K562 (cell line): ENCODE data around the gene NRGN. TPM values are rescaled to one million over a fixed set of nuclear protein-coding genes. Genes with fewer than 3 reads are reported as not detected.

Experiments used
- ATAC-seq: fragments of 200-7000 bp; cut with Tn5 transposase; 3 replicates; pipeline ENCODE4 v1.9.1; 2020; ENCODE audit warnings: moderate library complexity
- BruUV-seq: library from RNA; stranded (reverse); fragments of 400-500 nt; replicated peaks from 2 replicates; lab custom pipeline; 2021; lab: Mats Ljungman, UMichigan
- CTCF ChIA-PET: fragments of 300-600 bp; formaldehyde crosslinking; extraction: SDS; loops from one replicate; lab custom pipeline; 2021; ENCODE audit warnings: low intra/inter-chr PET ratio; lab: Yijun Ruan, JAX
- POLR2A ChIA-PET: fragments of 300-600, 350-650 bp; sonication (Branson Sonifier 250); formaldehyde crosslinking; extraction: SDS; loops from one replicate; lab custom pipeline; 2021; ENCODE audit warnings: antibody characterized with exemption, inconsistent platforms; lab: Yijun Ruan, JAX
- DNase-seq, 4 experiments: peaks; one replicate each; pipeline versions ENCODE4 v3.0.0 to v3.0.0-alpha.2; 2011 to 2018; ENCODE audit warnings: low spot score in 3 of 4, mixed read lengths in 3 of 4; ENCODE audit errors: extremely low read depth in 1 of 4
- FAIRE-seq: peaks from 2 replicates; lab custom pipeline; 2011; peaks lifted over from hg19 to GRCh38; lab: Jason Lieb, UNC
- H2AFZ ChIP-seq: 2 replicates; pipeline ENCODE4 v1.6.0; 2011; ENCODE audit warnings: low read depth, low read length, control low read depth, inconsistent platforms
- H3K27ac ChIP-seq: fragments of 200-600 bp; 3 replicates; pipeline ENCODE4 v1.8.0; 2011; ENCODE audit warnings: low read depth, mild to moderate bottlenecking, control low read depth, inconsistent platforms, low read length, moderate library complexity, mixed read lengths; ENCODE audit errors: extremely low read depth
- H3K27me3 ChIP-seq, 2 experiments: fragments of 300-600 bp in 1 of 2; 2 replicates in 1 of 2; 3 replicates in 1 of 2; pipeline versions ENCODE4 v1.6.0 to v1.8.0; 2011; ENCODE audit warnings: inconsistent platforms in 2 of 2, low read length in 2 of 2, mild to moderate bottlenecking in 1 of 2, mixed read lengths in 1 of 2, moderate library complexity in 1 of 2; ENCODE audit not compliant: control insufficient read depth in 2 of 2, insufficient read depth in 2 of 2
- H3K36me3 ChIP-seq: fragments of 300-600 bp; 3 replicates; pipeline ENCODE4 v1.8.0; 2011; ENCODE audit warnings: mild to moderate bottlenecking, low read length, inconsistent platforms; ENCODE audit not compliant: control insufficient read depth, insufficient read depth
- H3K4me1 ChIP-seq, 2 experiments: fragments of 200-600 bp in 1 of 2; replicated peaks in 1 of 2; 2 replicates in 1 of 2; 3 replicates in 1 of 2; pipeline versions ENCODE4 v1.5.1 to v1.8.0; 2011; ENCODE audit warnings: inconsistent platforms in 2 of 2, low read length in 2 of 2, mild to moderate bottlenecking in 1 of 2, mixed read lengths in 1 of 2, moderate library complexity in 1 of 2; ENCODE audit not compliant: control insufficient read depth in 2 of 2, insufficient read depth in 2 of 2
- H3K4me2 ChIP-seq: 2 replicates; pipeline ENCODE4 v1.6.1; 2011; ENCODE audit warnings: low read length, control low read depth, inconsistent platforms, mixed read lengths; ENCODE audit not compliant: insufficient read depth
- H3K4me3 ChIP-seq: fragments of 200-600 bp; sonication (generic), shearing (Covaris generic); 2 replicates; pipeline ENCODE4 v1.5.1; 2016; ENCODE audit warnings: control low read depth, inconsistent platforms
- H3K79me2 ChIP-seq: fragments of 200-600 bp; 3 replicates; pipeline ENCODE4 v1.8.0; 2011; ENCODE audit warnings: low read length, inconsistent platforms; ENCODE audit not compliant: control insufficient read depth, insufficient read depth
- H3K9ac ChIP-seq, 2 experiments: 2 replicates each; pipeline versions ENCODE4 v1.6.0 to v1.6.1; 2011; ENCODE audit warnings: low read depth in 2 of 2, low read length in 2 of 2, control low read depth in 1 of 2, inconsistent platforms in 1 of 2, mild to moderate bottlenecking in 1 of 2, mixed read lengths in 1 of 2; ENCODE audit not compliant: insufficient read depth in 1 of 2
- H3K9me1 ChIP-seq: one replicate; pipeline ENCODE4 v1.6.0; 2011; ENCODE audit warnings: inconsistent platforms, mild to moderate bottlenecking, low read length, moderate library complexity; ENCODE audit not compliant: control insufficient read depth, insufficient read depth
- H3K9me3 ChIP-seq: replicated peaks from 2 replicates; pipeline ENCODE4 v1.5.1; 2011; ENCODE audit warnings: low read depth, low read length, inconsistent platforms; ENCODE audit not compliant: control insufficient read depth, insufficient read depth
- H4K20me1 ChIP-seq: replicated peaks from 2 replicates; pipeline ENCODE4 v1.6.1; 2011; ENCODE audit warnings: low read length, inconsistent platforms, mixed read lengths; ENCODE audit not compliant: control insufficient read depth, insufficient read depth
- ATF2 ChIP-seq: sonication (generic); formaldehyde crosslinking; IDR thresholded peaks from 2 replicates; pipeline ENCODE4 v1.8.1; 2022; ENCODE audit warnings: missing genetic modification reagents
- BCL6 ChIP-seq: fragments of 250-450 bp; sonication (Bioruptor Pico); IDR thresholded peaks from 2 replicates; pipeline ENCODE4 v1.4.0; 2020
- CEBPB ChIP-seq: fragments of 450-650 bp; IDR thresholded peaks from 2 replicates; pipeline ENCODE4 v1.6.1; 2016; ENCODE audit warnings: missing genetic modification characterization, missing compliant biosample characterization
- DMBX1 ChIP-seq: fragments of 250-450 bp; sonication (Bioruptor Pico); IDR thresholded peaks from 2 replicates; pipeline ENCODE4 v1.8.0; 2022; ENCODE audit warnings: inconsistent platforms, mild to moderate bottlenecking, moderate library complexity, borderline replicate concordance
- EHMT2 ChIP-seq: fragments of 450-650 bp; IDR thresholded peaks from 2 replicates; pipeline ENCODE4 v1.6.1; 2018; ENCODE audit warnings: antibody characterized with exemption
- ELF2 ChIP-seq: fragments of 250-450 bp; sonication (Bioruptor Pico); IDR thresholded peaks from 2 replicates; pipeline ENCODE4 v1.5.0; 2021; ENCODE audit warnings: mild to moderate bottlenecking
- IRF1 ChIP-seq: sonication (generic); formaldehyde crosslinking; IDR thresholded peaks from 2 replicates; pipeline ENCODE4 v1.8.0; 2022; ENCODE audit warnings: missing genetic modification reagents, mild to moderate bottlenecking, borderline replicate concordance
- NR0B1 ChIP-seq: fragments of 450-650 bp; IDR thresholded peaks from one replicate; pipeline ENCODE4 v1.6.1; 2018; ENCODE audit warnings: mild to moderate bottlenecking, moderate library complexity; ENCODE audit not compliant: partially characterized antibody
- NRF1 ChIP-seq, 2 experiments: fragments of 450-650 bp; IDR thresholded peaks in 1 of 2; conservative IDR thresholded peaks in 1 of 2; 2 replicates each; pipeline ENCODE4 v1.6.1; 2014; ENCODE audit warnings: mild to moderate bottlenecking in 2 of 2
- PCBP1 ChIP-seq: fragments of 200-400 bp; formaldehyde crosslinking; IDR thresholded peaks from 2 replicates; pipeline ENCODE4 v1.6.1; 2018; ENCODE audit warnings: mild to moderate bottlenecking, low read depth, low read length; ENCODE audit not compliant: poor library complexity, severe bottlenecking
- PRDM10 ChIP-seq: fragments of 450-650 bp; IDR thresholded peaks from 2 replicates; pipeline ENCODE4 v1.6.1; 2018; ENCODE audit not compliant: partially characterized antibody
- TAL1 ChIP-seq: fragments of 450-650 bp; IDR thresholded peaks from 2 replicates; pipeline ENCODE4 v1.6.1; 2016; ENCODE audit warnings: mild to moderate bottlenecking
- TRIM25 ChIP-seq: fragments of 450-650 bp; IDR thresholded peaks from 2 replicates; pipeline ENCODE4 v1.7.0; 2016; ENCODE audit warnings: borderline replicate concordance
- ZEB2 ChIP-seq: fragments of 450-650 bp; IDR thresholded peaks from 2 replicates; pipeline ENCODE4 v1.6.1; 2016
- WGBS: fragments of 100-300 bp; shearing (Covaris generic); methylation state at CpG from one replicate; pipeline ENCODE4 v1.1.6; 2016; ENCODE audit warnings: low coverage, mixed read lengths; ENCODE audit not compliant: insufficient coverage; ENCODE audit errors: missing lambda C conversion rate; 5-methylcytosine and 5-hydroxymethylcytosine counted together
- in situ Hi-C: fragments of 300-500 bp; cut with MboI; formaldehyde crosslinking; loops from 4 replicates; pipeline ENCODE4 v1.15.0; 2018; ENCODE audit warnings: inconsistent platforms, mixed read lengths
- intact Hi-C: fragments of 100-400 bp; cut with micrococcal nuclease; formaldehyde crosslinking; loops from 2 replicates; pipeline ENCODE4 v1.14.2; 2022
- polyA plus RNA-seq, 8 experiments: library from polyadenylated mRNA; depleted of rRNA in 4 of 8; stranded (reverse) in 5 of 8; unstranded in 3 of 8; fragments of >200 nt; fragmentation: Nextera tagmentation in 2 of 8; fragmentation: Illumina TruSeq in 1 of 8; extraction: Ambion mirVana in 2 of 8; extraction: Trizol in 1 of 8; gene quantifications; 2 replicates each; pipeline versions ENCODE4 v1.2.1 to v1.2.3, GENCODE V29; 2011 to 2014; ENCODE audit warnings: inconsistent platforms in 1 of 8, missing spikeins in 1 of 8
- total RNA-seq, 7 experiments: library from RNA; depleted of rRNA in 6 of 7; stranded (reverse); fragments of >200 nt in 6 of 7; fragmentation: Illumina TruSeq in 2 of 7; extraction: Trizol in 2 of 7; gene quantifications; 2 replicates each; pipeline versions ENCODE4 v1.2.1 to v1.2.3, GENCODE V29; 2011 to 2021; ENCODE audit warnings: low replicate concordance in 1 of 7

Gene NRGN
- total and polyA plus RNA-seq, 9 of the 15 experiments (the other 6 are each of a cell fraction or from before 2014, with no cell fraction given), result 0.29 to 7.8 (median 3.5) TPM; not detected in 2

- no TSS peak for BruUV-seq
- in situ Hi-C loops, result no loop called here
- no peak overlapping the region for H3K9ac ChIP-seq
- no peaks in the 10 kb centered on the region for H3K4me1 ChIP-seq
- no peak overlapping the region for H3K4me2 ChIP-seq
- H4K20me1 ChIP-seq, result no peaks in the 10 kb centered on the region
- WGBS, result 2% methylated on average over 4 of the region's 4 CpGs
- no peak for ATAC-seq
- H3K27me3 ChIP-seq, result peaks cover 10 to 14% of the 10 kb centered on the region in 2 experiments; a peak in 3 of 5 replicates
- no peaks in the 10 kb centered on the region for H3K36me3 ChIP-seq
- ChIA-PET CTCF (no interaction called here), POLR2A (interaction anchor here (0.9 kb wide), 1 partner anchor 37 kb away, joined by 5 read pairs; no protein-coding TSS in a partner anchor)
- no peaks in the 10 kb centered on the region for H3K79me2 ChIP-seq
- intact Hi-C loops, result no loop called here
- no peak for DNase-seq
- H2AFZ ChIP-seq, result no peak overlapping the region
- FAIRE-seq, result no peak
- no peaks in the 10 kb centered on the region for H3K9me1 ChIP-seq
- H3K9me3 ChIP-seq, result peaks cover 2% of the 10 kb centered on the region; the same call in 1 of the 2 replicates
- no peak overlapping the region for H3K4me3 ChIP-seq
- H3K27ac ChIP-seq, result no peak overlapping the region
- TF ChIP-seq ZEB2, result no peak
- TF ChIP-seq NRF1 (conservative IDR thresholded peaks at IDR 0.05 in 1 of 2, IDR thresholded peaks at IDR 0.05 in 1 of 2), result no peak
- TF ChIP-seq CEBPB (tag), result no peak
- TF ChIP-seq PRDM10, result no peak
- no peak for TF ChIP-seq ATF2 (CRISPR knock-in tag)
- no peak for TF ChIP-seq DMBX1
- TF ChIP-seq EHMT2, result no peak
- TF ChIP-seq NR0B1, result no peak
- no peak for TF ChIP-seq BCL6 (CRISPR knock-in tag)
- TF ChIP-seq TRIM25, result no peak
- TF ChIP-seq IRF1 (CRISPR knock-in tag), result no peak
- TF ChIP-seq TAL1, result no peak
- no peak for TF ChIP-seq PCBP1
- TF ChIP-seq ELF2 (CRISPR knock-in tag), result no peak
These were observed 31.9 kb upstream of the NRGN start for GRCh38 chr11:124707829-124708228.
